IMR-90 (cell line): ENCODE data around the gene NECTIN4. TPM values are rescaled to one million over a fixed set of nuclear protein-coding genes. Genes with fewer than 3 reads are reported as not detected.

Experiments used
- ATAC-seq: fragments of 200-7000 bp; cut with Tn5 transposase; 2 replicates; pipeline ENCODE4 v1.9.1; 2020; ENCODE audit warnings: low read depth, mild to moderate bottlenecking, moderate library complexity
- BruUV-seq: library from RNA; stranded (reverse); fragments of 400-500 nt; replicated peaks from 2 replicates; lab custom pipeline; 2021; lab: Mats Ljungman, UMichigan
- CTCF ChIA-PET: fragments of 300-600 bp; formaldehyde crosslinking; extraction: SDS; loops from one replicate; lab custom pipeline; 2021; ENCODE audit warnings: antibody characterized with exemption; lab: Yijun Ruan, JAX
- POLR2A ChIA-PET: fragments of 300-600 bp; sonication (Branson Sonifier 250); formaldehyde crosslinking; loops from one replicate; lab custom pipeline; 2022; ENCODE audit warnings: antibody characterized with exemption; ENCODE audit not compliant: unreplicated experiment; lab: Charles Lee
- DNase-seq: peaks from one replicate; pipeline ENCODE4 v3.0.0; 2013
- H2AFZ ChIP-seq: replicated peaks from 2 replicates; pipeline ENCODE3; 2013; ENCODE audit warnings: low read length, mild to moderate bottlenecking; ENCODE audit not compliant: poor library complexity
- H2AK5ac ChIP-seq: 2 replicates; pipeline ENCODE4 v1.6.1; 2013; ENCODE audit warnings: low read depth, low read length, inconsistent platforms
- H2AK9ac ChIP-seq: replicated peaks from 2 replicates; pipeline ENCODE3; 2013; ENCODE audit warnings: mild to moderate bottlenecking, low read depth, low read length, moderate library complexity; ENCODE audit not compliant: poor library complexity
- H2BK120ac ChIP-seq: 2 replicates; pipeline ENCODE4 v1.6.1; 2013; ENCODE audit warnings: low read depth, low read length, inconsistent platforms
- H2BK15ac ChIP-seq: 3 replicates; pipeline ENCODE4 v1.6.1; 2013; ENCODE audit warnings: low read depth, low read length, inconsistent platforms
- H2BK20ac ChIP-seq: 2 replicates; pipeline ENCODE4 v1.6.1; 2013; ENCODE audit warnings: low read depth, mild to moderate bottlenecking, inconsistent platforms, low read length, moderate library complexity
- H2BK5ac ChIP-seq: 2 replicates; pipeline ENCODE4 v1.6.1; 2013; ENCODE audit warnings: mild to moderate bottlenecking, low read depth, low read length, inconsistent platforms; ENCODE audit not compliant: poor library complexity, severe bottlenecking
- H3K14ac ChIP-seq: replicated peaks from 2 replicates; pipeline ENCODE4 v1.6.1; 2013; ENCODE audit warnings: low read depth, low read length, inconsistent platforms
- H3K18ac ChIP-seq: 2 replicates; pipeline ENCODE4 v1.6.1; 2013; ENCODE audit warnings: low read depth, low read length, control low read depth
- H3K23ac ChIP-seq: 2 replicates; pipeline ENCODE4 v1.6.1; 2013; ENCODE audit warnings: low read depth, low read length, inconsistent platforms
- H3K27ac ChIP-seq: 2 replicates; pipeline ENCODE4 v1.5.1; 2013; ENCODE audit warnings: mild to moderate bottlenecking, control low read depth, low read length; ENCODE audit not compliant: insufficient read depth
- H3K27me3 ChIP-seq: 2 replicates; pipeline ENCODE4 v1.6.1; 2013; ENCODE audit warnings: low read length; ENCODE audit not compliant: control insufficient read depth, insufficient read depth
- H3K36me3 ChIP-seq: 2 replicates; pipeline ENCODE4 v1.6.1; 2013; ENCODE audit warnings: low read length, mixed read lengths; ENCODE audit not compliant: control insufficient read depth, insufficient read depth
- H3K4ac ChIP-seq: 2 replicates; pipeline ENCODE4 v1.6.1; 2013; ENCODE audit warnings: low read depth, low read length, inconsistent platforms
- H3K4me1 ChIP-seq: 2 replicates; pipeline ENCODE4 v1.6.1; 2013; ENCODE audit warnings: low read length, mixed read lengths; ENCODE audit not compliant: control insufficient read depth, insufficient read depth
- H3K4me2 ChIP-seq: 2 replicates; pipeline ENCODE4 v1.6.1; 2013; ENCODE audit warnings: low read depth, mild to moderate bottlenecking, control low read depth, low read length, moderate library complexity
- H3K4me3 ChIP-seq: 2 replicates; pipeline ENCODE4 v1.5.1; 2013; ENCODE audit warnings: low read depth, mild to moderate bottlenecking, control low read depth, low read length, moderate library complexity; ENCODE audit not compliant: insufficient read depth
- H3K56ac ChIP-seq: 2 replicates; pipeline ENCODE4 v1.6.1; 2013; ENCODE audit warnings: low read length, inconsistent platforms; ENCODE audit not compliant: insufficient read depth; ENCODE audit errors: extremely low read depth
- H3K79me1 ChIP-seq, 2 experiments: 2 replicates each; pipeline ENCODE4 v1.6.1; 2013; ENCODE audit warnings: low read length in 2 of 2, inconsistent platforms in 1 of 2, low read depth in 1 of 2
- H3K9ac ChIP-seq: 2 replicates; pipeline ENCODE4 v1.6.1; 2013; ENCODE audit warnings: low read depth, low read length, control low read depth
- H3K9me1 ChIP-seq: 2 replicates; pipeline ENCODE4 v1.6.1; 2013; ENCODE audit warnings: low read length, inconsistent platforms; ENCODE audit not compliant: insufficient read depth
- H3K9me3 ChIP-seq: 2 replicates; pipeline ENCODE4 v1.6.1; 2013; ENCODE audit warnings: low read length; ENCODE audit not compliant: control insufficient read depth, insufficient read depth
- H4K20me1 ChIP-seq: 2 replicates; pipeline ENCODE4 v1.6.1; 2013; ENCODE audit warnings: low read length, inconsistent platforms; ENCODE audit not compliant: insufficient read depth
- H4K5ac ChIP-seq: 2 replicates; pipeline ENCODE4 v1.6.1; 2013; ENCODE audit warnings: mild to moderate bottlenecking, low read depth, low read length, control low read depth
- H4K8ac ChIP-seq, 2 experiments: 2 replicates each; pipeline ENCODE4 v1.6.1; 2013; ENCODE audit warnings: low read depth in 2 of 2, low read length in 2 of 2, control low read depth in 1 of 2, inconsistent platforms in 1 of 2
- H4K91ac ChIP-seq: 2 replicates; pipeline ENCODE4 v1.6.1; 2013; ENCODE audit warnings: low read depth, low read length, inconsistent platforms; ENCODE audit not compliant: insufficient read depth
- BHLHE40 ChIP-seq: fragments of 150-350 bp; IDR thresholded peaks from 2 replicates; pipeline ENCODE4 v1.6.1; 2016; ENCODE audit warnings: mild to moderate bottlenecking, low read depth, low read length
- CEBPB ChIP-seq: IDR thresholded peaks from 2 replicates; pipeline ENCODE4 v1.6.1; 2012; ENCODE audit warnings: low read depth, low read length, improper control_type of control experiment
- FOS ChIP-seq: fragments of 150-350 bp; IDR thresholded peaks from 2 replicates; pipeline ENCODE4 v1.6.1; 2016; ENCODE audit warnings: low read depth, low read length
- MAFK ChIP-seq: IDR thresholded peaks from 2 replicates; pipeline ENCODE4 v1.6.1; 2012; ENCODE audit warnings: low read depth, low read length, improper control_type of control experiment
- RAD21 ChIP-seq: IDR thresholded peaks from 2 replicates; pipeline ENCODE4 v1.6.1; 2012; ENCODE audit warnings: low read length, improper control_type of control experiment
- RCOR1 ChIP-seq: IDR thresholded peaks from 2 replicates; pipeline ENCODE4 v1.6.1; 2012; ENCODE audit warnings: mild to moderate bottlenecking, low read length, improper control_type of control experiment; ENCODE audit not compliant: insufficient replicate concordance
- SMC3 ChIP-seq: fragments of 150-350 bp; IDR thresholded peaks from 2 replicates; pipeline ENCODE4 v1.6.1; 2016; ENCODE audit warnings: low read depth, mild to moderate bottlenecking, antibody characterized with exemption, low read length, moderate library complexity
- WGBS, 2 experiments: methylation state at CpG; one replicate each; pipeline versions ENCODE4 v1.1.5 to v1.1.7; 2013; ENCODE audit warnings: missing lambda C conversion rate in 2 of 2; ENCODE audit not compliant: insufficient read length in 1 of 2; ENCODE audit errors: extremely low coverage in 2 of 2; 5-methylcytosine and 5-hydroxymethylcytosine counted together
- dilution Hi-C: fragments of 300-500 bp; cut with HindIII; formaldehyde crosslinking; loops from one replicate; pipeline ENCODE4 v1.14.3; 2018; ENCODE audit warnings: low sequenced_read_pairs; ENCODE audit not compliant: unreplicated experiment
- in situ Hi-C: fragments of 300-500 bp; cut with MboI; formaldehyde crosslinking; loops from 3 replicates; pipeline ENCODE4 v1.14.3; 2019; ENCODE audit warnings: low sequenced_read_pairs, inconsistent platforms, mixed read lengths
- intact Hi-C: fragments of 100-400 bp; cut with micrococcal nuclease; formaldehyde crosslinking; loops from 2 replicates; pipeline ENCODE4 v1.10.0; 2022
- polyA plus RNA-seq, 3 experiments: library from polyadenylated mRNA; depleted of rRNA; stranded (reverse); fragments of >200 nt; gene quantifications; 2 replicates each; pipeline ENCODE4 v1.2.3, GENCODE V29; 2012; ENCODE audit warnings: low replicate concordance in 1 of 3
- total RNA-seq: library from RNA; depleted of rRNA; stranded (reverse); fragments of >200 nt; gene quantifications from 2 replicates; pipeline ENCODE4 v1.2.3, GENCODE V29; 2012

NECTIN4 gene
- total and polyA plus RNA-seq, 2 of the 4 experiments (the other 2 are of a cell fraction): 0.18 to 0.24 TPM

DNA sequence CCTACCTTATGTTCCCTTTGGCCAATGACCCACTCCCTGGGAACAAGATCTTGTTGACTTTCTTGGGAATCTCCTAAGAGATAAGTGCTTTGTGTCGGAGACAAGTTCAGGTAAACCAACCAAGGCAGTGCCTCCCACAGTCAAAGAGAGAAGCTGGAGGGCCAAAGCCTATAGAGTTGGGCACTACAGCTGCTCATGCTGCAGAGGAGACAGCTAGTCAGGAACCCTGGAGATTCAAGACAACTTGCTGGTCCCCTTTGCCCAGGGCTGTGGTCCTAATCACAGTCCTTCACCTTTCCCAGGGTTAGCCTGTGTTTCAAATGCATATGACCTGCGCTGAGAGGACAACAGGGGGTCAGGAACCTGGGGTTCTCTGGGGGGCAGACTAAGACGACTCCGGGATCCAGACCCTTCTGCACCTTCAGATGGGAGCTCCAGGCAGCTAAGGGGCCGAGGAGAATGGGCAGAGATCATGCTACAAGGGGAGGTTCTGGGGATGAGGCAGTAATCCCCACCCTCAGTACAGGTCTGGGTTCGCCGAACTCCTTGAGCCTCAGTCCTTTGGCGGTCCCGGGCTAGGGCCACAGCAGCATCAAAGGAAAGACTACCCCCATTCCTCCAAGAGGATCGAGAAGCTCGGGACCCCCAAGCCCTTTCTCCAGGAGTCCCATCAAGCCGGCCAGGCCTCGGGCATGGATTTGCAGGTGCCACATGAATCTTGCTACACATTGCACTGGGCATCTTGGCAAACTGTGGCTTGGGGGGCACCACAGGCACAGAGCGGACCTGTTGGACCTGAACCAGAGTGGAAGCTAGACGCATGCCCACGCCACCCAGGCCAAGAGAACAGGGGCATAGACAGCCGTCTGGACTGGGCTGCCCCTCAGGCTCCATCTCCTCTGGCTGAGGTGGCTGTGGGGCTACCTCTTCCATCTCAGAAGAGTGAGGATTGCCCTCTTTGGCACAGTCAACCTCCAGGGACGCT, 41.6 kb downstream of the NECTIN4 start:
- Histone ChIP-seq H3K4me3 (no peak overlapping the region), H3K9me1 (no peaks in the 10 kb centered on the region), H2BK120ac (no peak overlapping the region), H3K56ac (no peak overlapping the region), H3K27me3 (no peaks in the 10 kb centered on the region), H2AFZ (no peak overlapping the region), H4K20me1 (no peaks in the 10 kb centered on the region), H4K8ac (no peak overlapping the region), H3K4me1 (no peaks in the 10 kb centered on the region; the same call in 1 of the 2 replicates), H3K36me3 (peaks cover under 1% of the 10 kb centered on the region; the same call in 1 of the 2 replicates), H3K27ac (no peak overlapping the region), H3K79me1 (peaks cover 15 to 24% of the 10 kb centered on the region in 2 experiments), H2BK20ac (no peak overlapping the region), H2BK15ac (no peak overlapping the region), H4K91ac (no peak overlapping the region), H3K4me2 (no peak overlapping the region), H3K18ac (no peak overlapping the region), H2AK9ac (no peak overlapping the region), H3K9me3 (no peaks in the 10 kb centered on the region), H3K14ac (no peak overlapping the region), H2AK5ac (no peak overlapping the region), H3K9ac (no peak overlapping the region), H3K4ac (no peak overlapping the region), H3K23ac (no peak overlapping the region), H4K5ac (no peak overlapping the region), H2BK5ac (no peak overlapping the region)
- intact Hi-C loops: loop anchor here (5.0 kb wide), 1 partner anchor 35 kb away; no protein-coding TSS in a partner anchor
- dilution Hi-C loops: no loop called here
- ChIA-PET CTCF (interaction anchor here (2.2 kb wide), 1 partner anchor 50 kb away, joined by 10 read pairs; no protein-coding TSS in a partner anchor), POLR2A (no interaction called here)
- 73% methylated on average over 4 of the region's 18 CpGs; no CpG with 5 or more reads in 1 of the 2 experiments for WGBS, 2 experiments
- DNase-seq: no peak
- TF ChIP-seq RCOR1 (no peak), MAFK (no peak), BHLHE40 (no peak), RAD21 (no peak), SMC3 (no peak), CEBPB (no peak), FOS (no peak)
- in situ Hi-C loops: loop anchor here (5.0 kb wide), 1 partner anchor 50 kb away; no protein-coding TSS in a partner anchor
- no TSS peak for BruUV-seq
- no peak for ATAC-seq
